Ovary (tissue), 9 donors: ENCODE data around the gene CADPS. TPM values are rescaled to one million over a fixed set of nuclear protein-coding genes. Genes with fewer than 3 reads are reported as not detected.
A peak's percentile ranks its signal among the peaks of the same experiment; 100 is the strongest.

ENCODE experiments used
- DNase-seq, 5 donors: peaks; one replicate each; pipeline ENCODE4 v3.0.0-alpha.2; 2019 to 2020
- H3K27ac ChIP-seq, 2 donors: fragments of 200-600 bp; one replicate each; pipeline versions ENCODE4 v1.5.1 to v1.8.0; 2019 to 2022
- H3K27me3 ChIP-seq: fragments of 200-600 bp; one replicate; pipeline ENCODE4 v1.8.0; 2022
- H3K36me3 ChIP-seq: fragments of 200-600 bp; sonication (generic); one replicate; pipeline ENCODE4 v1.5.1; 2019
- H3K4me1 ChIP-seq: one replicate; pipeline ENCODE4 v1.8.1; 2013; ENCODE audit warnings: mild to moderate bottlenecking, moderate library complexity; ENCODE audit not compliant: insufficient read depth
- H3K4me3 ChIP-seq: fragments of 200-600 bp; sonication (generic); one replicate; pipeline ENCODE4 v1.5.1; 2017
- H3K9me3 ChIP-seq, 2 donors: fragments of 200-600 bp in 1 of 2; sonication (generic) in 1 of 2; one replicate each; pipeline versions ENCODE4 v1.5.1 to v1.8.1; 2013 to 2019; ENCODE audit warnings: mild to moderate bottlenecking in 1 of 2, moderate library complexity in 1 of 2
- EP300 ChIP-seq: sonication (generic); formaldehyde crosslinking; IDR thresholded peaks from one replicate; pipeline ENCODE4 v1.6.1; 2017; ENCODE audit warnings: antibody characterized with exemption
- POLR2A ChIP-seq: fragments of 450-650 bp; IDR thresholded peaks from one replicate; pipeline ENCODE4 v1.6.1; 2017; ENCODE audit warnings: antibody characterized with exemption, mild to moderate bottlenecking, moderate library complexity
- WGBS, 3 donors: extraction: QIAGEN DNeasy Blood & Tissue Kit in 1 of 3; methylation state at CpG; one replicate each; pipeline versions ENCODE4 v1.1.5 to v1.1.7; 2013 to 2017; 5-methylcytosine and 5-hydroxymethylcytosine counted together
- intact Hi-C, 4 donors: fragments of 100-400 bp; cut with DNase I; formaldehyde crosslinking; loops; one replicate each; pipeline versions ENCODE4 v1.11.0 to v1.15.1; 2022 to 2023
- polyA plus RNA-seq, 2 donors: library from polyadenylated mRNA; stranded (reverse); fragments of 200-250 nt in 1 of 2; fragments of 350-450 nt in 1 of 2; fragmentation: Illumina TruSeq in 1 of 2; extraction: RNeasy Lipid Tissue Mini Kit (QIAGEN cat#74804) in 1 of 2; gene quantifications; one replicate each; pipeline ENCODE4 v1.2.3, GENCODE V29; 2013 to 2014
- total RNA-seq, 7 donors: library from RNA; depleted of rRNA in 2 of 7; stranded (reverse); fragments of >200 nt in 2 of 7; fragmentation: NEBNext Ultra II Directional in 3 of 7; extraction: Animal tissue kit (Norgen Biotek cat#: 25700) in 3 of 7; gene quantifications; one replicate each; pipeline versions ENCODE4 v1.1.0 to v1.2.4, GENCODE V29; 2016 to 2023
- TF ChIP-seq, protein P1 (sequence below), 3 donors: fragments of 450-650 bp in 2 of 3; fragments of 200-600 bp in 1 of 3; IDR thresholded peaks; one replicate each; pipeline versions ENCODE4 v1.5.1 to v1.8.0; 2016 to 2022; ENCODE audit warnings: antibody characterized with exemption in 3 of 3, mild to moderate bottlenecking in 1 of 3
- donor health status: DM: no; HTN: no; CAD: no; lungs with moderate emphysema.
- donor health status: DM: no; HTN: no; CAD: no.
- donor health status: Bipolar disorder and iron deficiency.
- donor health status: DM: yes; HTN: yes; CAD: no.
- donor health status: DM: no; HTN: no; CAD: no.
- donor health status: DM: yes; HTN: yes; CAD: no.

CADPS gene
- total and polyA plus RNA-seq, 9 donors: 0.90 to 6.8 (median 2.8) TPM

DNA sequence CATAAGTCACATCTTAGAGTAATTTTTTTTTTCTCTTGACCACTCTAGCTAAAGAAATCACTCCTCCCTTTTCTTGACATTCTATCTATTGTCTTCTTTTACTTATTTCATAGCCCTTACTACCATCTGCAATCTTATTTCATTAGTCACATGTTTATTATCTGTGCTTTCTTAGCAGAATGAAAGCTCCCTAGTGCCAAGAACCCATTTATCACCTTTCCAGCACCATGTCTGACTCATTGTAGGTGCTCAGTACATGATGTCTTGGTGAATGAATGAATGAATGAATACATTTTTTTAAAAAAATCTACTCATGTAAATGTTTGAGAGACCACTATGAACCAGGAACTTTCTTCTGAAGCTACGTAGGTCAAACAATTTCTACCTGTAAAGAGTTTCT lies 157.2 kb downstream of the CADPS start:
- H3K4me3 ChIP-seq: no peak overlapping the region
- no peaks in the 10 kb centered on the region for H3K36me3 ChIP-seq
- no peak overlapping the region for H3K27ac ChIP-seq
- WGBS, 3 donors: 46 to 90% (median 88%) methylated on average over 1 of the region's 1 CpG
- H3K27me3 ChIP-seq: no peaks in the 10 kb centered on the region
- H3K9me3 ChIP-seq: no peaks in the 10 kb centered on the region
- no peaks in the 10 kb centered on the region for H3K4me1 ChIP-seq
- intact Hi-C loops: no loop called here
- no peak for DNase-seq
- TF ChIP-seq, protein P1, sequence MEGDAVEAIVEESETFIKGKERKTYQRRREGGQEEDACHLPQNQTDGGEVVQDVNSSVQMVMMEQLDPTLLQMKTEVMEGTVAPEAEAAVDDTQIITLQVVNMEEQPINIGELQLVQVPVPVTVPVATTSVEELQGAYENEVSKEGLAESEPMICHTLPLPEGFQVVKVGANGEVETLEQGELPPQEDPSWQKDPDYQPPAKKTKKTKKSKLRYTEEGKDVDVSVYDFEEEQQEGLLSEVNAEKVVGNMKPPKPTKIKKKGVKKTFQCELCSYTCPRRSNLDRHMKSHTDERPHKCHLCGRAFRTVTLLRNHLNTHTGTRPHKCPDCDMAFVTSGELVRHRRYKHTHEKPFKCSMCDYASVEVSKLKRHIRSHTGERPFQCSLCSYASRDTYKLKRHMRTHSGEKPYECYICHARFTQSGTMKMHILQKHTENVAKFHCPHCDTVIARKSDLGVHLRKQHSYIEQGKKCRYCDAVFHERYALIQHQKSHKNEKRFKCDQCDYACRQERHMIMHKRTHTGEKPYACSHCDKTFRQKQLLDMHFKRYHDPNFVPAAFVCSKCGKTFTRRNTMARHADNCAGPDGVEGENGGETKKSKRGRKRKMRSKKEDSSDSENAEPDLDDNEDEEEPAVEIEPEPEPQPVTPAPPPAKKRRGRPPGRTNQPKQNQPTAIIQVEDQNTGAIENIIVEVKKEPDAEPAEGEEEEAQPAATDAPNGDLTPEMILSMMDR (IDR thresholded peaks at IDR 0.05): no peak
- TF ChIP-seq POLR2A: no peak
- TF ChIP-seq EP300: no peak

DNA sequence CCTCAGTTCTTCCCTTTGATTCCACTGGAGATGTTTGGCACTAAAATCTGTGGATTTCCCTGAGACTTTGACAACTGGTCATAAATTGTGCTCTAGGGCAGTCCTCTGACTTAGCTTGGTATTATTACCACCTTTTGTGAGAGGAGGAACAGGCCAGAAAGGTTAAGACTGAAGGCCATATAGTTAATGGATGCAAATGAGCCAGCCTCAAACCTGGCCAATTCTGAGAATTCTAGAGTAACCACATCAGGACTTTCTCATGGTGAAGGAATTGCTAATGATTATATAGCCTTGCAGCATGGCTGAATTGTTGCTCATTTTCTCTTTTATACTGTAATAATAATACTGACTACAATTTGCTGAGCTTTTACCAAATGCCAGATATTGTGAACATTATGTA lies 162.5 kb downstream of the CADPS start:
- intact Hi-C loops: no loop called here
- Histone ChIP-seq H3K36me3 (no peaks in the 10 kb centered on the region), H3K9me3 (no peaks in the 10 kb centered on the region), H3K27ac (no peak overlapping the region), H3K27me3 (no peaks in the 10 kb centered on the region), H3K4me3 (no peak overlapping the region), H3K4me1 (peaks cover 5% of the 10 kb centered on the region)
- TF ChIP-seq, protein P1 (IDR thresholded peaks at IDR 0.05): no peak
- TF ChIP-seq EP300 (no peak), POLR2A (no peak)
- DNase-seq: no peak

DNA sequence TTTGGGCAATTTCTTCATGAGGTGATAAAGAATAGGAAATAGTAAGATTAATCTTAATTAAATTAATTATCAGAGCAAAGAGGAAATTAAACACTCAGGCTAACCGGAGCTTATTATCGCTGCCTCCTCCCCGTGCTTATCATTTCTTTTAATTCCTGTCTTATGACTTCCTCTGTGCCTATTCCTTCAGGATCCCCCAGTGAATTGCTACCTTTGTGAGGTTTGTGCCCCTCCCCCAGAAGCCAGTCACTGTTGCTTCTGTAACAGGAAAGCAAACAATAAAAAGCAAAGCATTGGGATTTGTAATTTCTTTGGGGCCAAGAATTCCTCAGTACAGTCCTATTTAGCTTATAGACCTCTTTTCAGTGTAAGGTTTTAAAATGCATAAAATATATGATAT lies 164.5 kb downstream of the CADPS start:
- Histone ChIP-seq H3K4me1 (peaks cover 5% of the 10 kb centered on the region), H3K9me3 (no peaks in the 10 kb centered on the region), H3K27ac (no peak overlapping the region), H3K4me3 (no peak overlapping the region), H3K27me3 (no peaks in the 10 kb centered on the region), H3K36me3 (no peaks in the 10 kb centered on the region)
- no peak for DNase-seq
- 78 to 92% (median 85%) methylated on average over 3 of the region's 3 CpGs for WGBS, 3 donors
- intact Hi-C loops: no loop called here
- TF ChIP-seq EP300 (no peak), POLR2A (no peak)
- TF ChIP-seq, protein P1 (IDR thresholded peaks at IDR 0.05): no peak

DNA sequence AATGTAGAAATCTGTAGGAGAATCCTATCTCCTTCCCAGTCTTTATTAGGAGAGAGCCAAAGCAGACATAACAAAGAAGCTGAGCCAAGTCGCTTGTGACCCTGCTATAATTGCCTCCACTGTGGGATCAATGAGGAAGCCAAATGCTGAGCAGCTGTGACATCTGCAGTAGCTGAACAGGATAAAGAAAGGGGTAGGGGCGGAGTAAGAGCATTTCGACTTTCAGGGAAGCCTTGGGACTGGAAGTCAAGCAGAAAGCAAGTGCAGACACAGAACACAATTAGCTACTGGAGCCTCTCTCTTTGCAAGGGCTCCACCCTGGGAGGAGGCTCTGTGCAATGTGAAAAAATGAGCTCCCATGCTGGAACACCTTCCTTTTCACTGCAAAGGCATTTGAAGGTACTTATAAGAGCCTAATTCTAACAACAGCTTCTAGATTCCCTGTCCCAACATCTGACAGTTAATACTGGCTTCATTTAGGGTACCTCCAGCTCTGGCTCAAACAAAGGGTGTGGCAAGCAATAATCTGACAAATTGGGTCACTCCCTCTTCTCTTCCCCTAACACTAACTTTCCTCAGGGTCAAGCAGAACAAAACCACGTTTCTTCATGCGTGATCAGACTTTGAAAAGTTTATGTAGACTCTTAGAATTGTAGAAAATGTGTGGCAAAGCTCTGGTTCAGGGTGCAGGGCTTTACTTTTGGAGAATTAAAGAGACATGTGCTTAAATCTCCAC lies 166.4 kb downstream of the CADPS start:
- peak in 1 of 5 donors; percentile 22 for DNase-seq
- Histone ChIP-seq H3K4me3 (no peak overlapping the region), H3K36me3 (no peaks in the 10 kb centered on the region), H3K9me3 (no peaks in the 10 kb centered on the region), H3K27ac (no peak overlapping the region), H3K4me1 (peaks cover 5% of the 10 kb centered on the region), H3K27me3 (no peaks in the 10 kb centered on the region)
- WGBS, 3 donors: 6 to 16% (median 6%) methylated on average over 5 of the region's 5 CpGs
- TF ChIP-seq, protein P1 (IDR thresholded peaks at IDR 0.05): no peak
- TF ChIP-seq EP300 (no peak), POLR2A (no peak)
- intact Hi-C loops: no loop called here
